GM18909 (cell line): ENCODE data around the gene TMIGD2.
"Not testable (repeated sequence)": the region's sequence is repeated elsewhere in the genome, so short reads cannot be mapped to it uniquely, and the experiment has no call there.

Source experiments
- ATAC-seq: cut with Tn5 transposase; IDR thresholded peaks from one replicate; pipeline ENCODE4 v1.9.1; 2021; ENCODE audit warnings: mild to moderate bottlenecking; ENCODE audit not compliant: unreplicated experiment, poor library complexity

TMIGD2 gene

DNA sequence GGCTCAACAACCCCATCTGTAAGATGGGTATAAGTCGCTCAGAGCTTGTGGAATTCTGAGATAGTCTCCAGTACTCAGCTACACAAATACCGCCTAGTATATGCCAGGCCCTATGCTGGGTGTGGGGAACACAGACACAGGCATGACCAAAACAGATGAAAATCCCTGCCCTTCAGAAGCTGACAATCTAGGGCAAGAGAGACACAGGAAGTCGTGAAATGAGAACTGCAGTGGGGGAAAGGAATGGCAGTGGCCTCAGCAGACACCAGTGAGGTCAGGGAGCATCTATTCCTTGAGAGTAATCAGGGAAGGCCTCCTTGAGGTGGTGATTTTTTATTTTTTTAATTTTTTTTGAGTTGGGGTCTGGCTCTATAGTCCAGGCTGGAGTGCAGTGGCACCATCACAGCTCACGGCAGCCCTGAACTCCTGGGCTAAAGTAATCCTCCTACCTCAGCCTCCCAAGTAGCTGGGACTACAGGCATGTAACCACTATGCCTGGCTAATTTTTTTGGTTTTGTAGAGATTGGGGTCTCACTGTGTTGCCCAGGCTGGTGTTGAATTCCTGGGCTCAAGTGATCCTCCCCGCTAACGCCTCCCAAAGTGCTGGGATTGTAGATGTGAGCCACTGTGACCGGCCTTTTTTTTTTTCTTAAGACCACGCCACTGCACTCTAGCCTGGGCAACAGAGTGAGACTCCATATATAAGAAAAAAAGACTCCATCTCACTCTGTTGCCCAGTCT is 3.2 kb downstream of the TMIGD2 start:
- ATAC-seq: no peak

DNA sequence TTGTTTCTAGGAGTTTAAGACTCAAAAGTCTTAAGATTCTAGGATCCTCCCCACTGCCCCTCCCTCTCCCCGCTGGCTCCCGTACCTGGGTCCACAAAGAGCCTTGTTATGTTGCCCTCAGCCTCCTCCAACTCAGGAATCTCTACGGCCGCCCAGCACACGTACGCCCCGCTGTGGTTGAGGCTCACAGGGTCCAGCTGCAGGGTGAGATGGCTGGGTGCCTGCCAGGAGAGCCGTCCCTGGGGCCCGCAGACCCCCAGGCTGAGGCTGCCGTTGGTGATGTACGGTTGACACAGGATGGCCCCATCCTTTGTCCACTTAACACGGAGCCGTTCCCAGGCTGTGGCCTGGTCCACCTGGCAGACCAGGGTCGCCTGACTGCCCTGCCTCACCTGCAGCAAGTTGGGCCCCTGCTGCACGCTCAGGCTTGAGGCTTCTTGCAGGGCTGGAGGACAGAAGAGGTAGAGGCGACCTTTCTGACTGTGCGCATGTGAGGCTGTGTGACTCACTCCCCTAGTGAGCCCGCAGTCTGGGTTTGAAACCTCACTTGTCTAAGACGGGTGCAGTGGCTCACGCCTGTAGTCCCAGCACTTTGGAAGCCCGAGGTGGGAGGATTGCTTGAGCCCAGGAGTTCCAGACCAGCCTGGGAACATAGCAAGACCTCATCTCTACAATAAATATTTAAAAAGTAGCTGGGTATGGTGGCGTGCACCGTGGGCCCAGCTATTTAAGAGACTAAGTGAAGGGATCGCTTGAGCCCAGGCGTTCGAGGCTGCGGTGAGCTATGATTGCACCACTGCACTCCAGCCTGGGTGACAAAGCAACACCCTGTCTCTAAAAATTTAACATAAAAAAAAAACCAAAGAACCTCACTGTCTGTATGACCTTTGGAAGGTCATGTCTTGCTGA is 4.0 kb downstream of the TMIGD2 start:
- no peak for ATAC-seq

DNA sequence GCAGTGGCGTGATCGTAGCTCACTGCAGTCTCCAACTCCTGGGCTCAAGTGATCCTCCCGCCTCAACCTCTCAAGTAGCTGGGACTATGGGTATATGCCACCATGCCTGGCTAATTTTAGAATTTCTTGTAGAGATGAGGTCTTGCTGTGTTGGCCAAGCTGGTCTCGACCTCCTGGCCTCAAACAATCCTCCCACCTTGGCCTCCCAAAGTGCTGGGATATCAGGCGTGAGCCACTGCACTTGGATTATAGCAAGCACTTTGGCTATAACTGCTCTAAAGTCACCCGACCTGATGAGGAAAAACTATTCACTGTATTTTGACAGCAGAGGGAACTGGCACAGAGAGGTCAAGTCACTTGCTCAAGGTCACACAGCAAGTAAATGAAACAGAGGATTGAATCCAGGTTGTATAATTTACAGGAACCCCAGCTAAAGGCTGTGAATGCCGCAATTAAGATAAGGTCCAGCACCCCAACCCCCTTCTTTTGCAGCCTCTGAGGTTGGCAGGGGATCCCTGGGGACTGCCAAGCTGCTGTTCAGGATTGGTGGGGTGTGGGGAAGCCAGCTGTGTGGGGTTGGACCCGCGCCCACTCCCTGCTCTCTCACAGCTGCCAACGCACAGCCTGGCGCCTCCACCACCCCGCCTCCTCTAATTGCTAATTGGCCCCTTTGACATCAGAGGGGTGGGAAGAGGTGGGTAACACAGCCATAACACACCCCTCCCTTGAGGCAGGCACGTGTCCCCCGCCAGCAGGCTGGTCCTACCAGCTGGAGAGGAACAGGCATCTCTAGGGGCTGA is 6.0 kb downstream of the TMIGD2 start:
- no peak for ATAC-seq

DNA sequence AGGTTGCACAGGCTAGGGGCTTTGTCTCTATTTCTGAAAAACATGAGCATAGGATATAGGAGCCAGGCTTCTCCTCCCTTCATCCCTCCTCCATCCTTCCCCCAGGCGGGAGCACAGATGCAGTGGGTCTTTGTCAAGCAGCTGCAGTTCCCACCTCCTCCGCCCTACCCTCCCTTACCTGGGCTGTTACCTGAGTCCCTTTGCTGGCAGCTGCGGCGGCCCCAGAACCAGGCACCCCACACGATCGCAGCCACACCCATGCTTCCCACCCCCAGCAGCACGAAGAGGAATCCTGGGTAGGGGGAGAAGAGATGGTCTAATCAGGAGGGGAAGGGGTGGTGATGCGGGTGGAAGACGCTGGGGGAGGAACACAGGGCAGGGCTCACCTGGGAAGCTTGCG is 7.8 kb downstream of the TMIGD2 start:
- ATAC-seq: no peak

DNA sequence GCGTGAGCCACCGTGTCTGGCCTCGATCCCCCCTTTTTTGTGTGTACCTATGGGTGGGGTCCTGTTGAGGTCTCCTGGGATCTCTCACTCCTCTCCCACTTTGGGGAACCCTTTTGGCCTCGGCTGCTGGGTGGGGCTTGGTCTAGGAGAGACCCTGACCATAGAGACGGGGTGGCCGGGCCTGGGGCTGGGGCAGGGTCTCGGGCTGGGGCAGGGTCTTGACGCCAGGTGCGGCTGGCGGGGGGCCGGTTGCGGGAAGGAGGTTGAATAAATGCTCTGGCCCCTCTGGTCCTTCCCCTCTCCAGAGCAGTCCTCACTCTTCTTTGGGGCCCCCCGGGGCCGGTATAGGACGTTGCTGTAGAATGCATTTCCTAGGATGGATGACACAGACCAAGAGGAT is 9.7 kb downstream of the TMIGD2 start:
- ATAC-seq: no peak

DNA sequence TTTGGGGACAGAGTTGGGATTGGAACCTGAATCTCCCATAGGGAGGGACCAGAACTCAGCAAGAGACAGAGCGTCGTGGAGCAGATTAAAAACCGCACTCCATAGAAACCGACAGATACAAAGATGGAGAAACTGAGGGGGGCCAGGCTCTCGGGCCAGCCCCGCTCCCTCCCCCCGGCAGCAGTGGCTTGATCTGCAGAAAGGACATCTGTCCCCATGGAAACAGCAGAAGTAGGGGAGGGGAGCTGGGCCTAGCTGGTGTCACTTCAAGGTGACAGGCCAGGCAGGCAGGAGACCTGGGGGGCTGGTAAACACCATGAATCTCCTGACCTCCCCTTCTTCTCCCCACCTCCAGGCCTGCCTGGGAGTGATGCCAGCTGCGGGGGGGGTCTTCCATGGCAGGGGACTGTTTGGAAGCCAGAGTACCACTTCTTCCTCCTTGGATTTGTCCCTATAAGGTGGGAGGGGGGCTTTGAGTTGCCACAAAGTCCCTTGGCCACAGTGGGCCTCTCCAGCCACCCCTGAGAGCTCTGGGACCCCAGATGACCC is 10.9 kb downstream of the TMIGD2 start:
- no peak for ATAC-seq

DNA sequence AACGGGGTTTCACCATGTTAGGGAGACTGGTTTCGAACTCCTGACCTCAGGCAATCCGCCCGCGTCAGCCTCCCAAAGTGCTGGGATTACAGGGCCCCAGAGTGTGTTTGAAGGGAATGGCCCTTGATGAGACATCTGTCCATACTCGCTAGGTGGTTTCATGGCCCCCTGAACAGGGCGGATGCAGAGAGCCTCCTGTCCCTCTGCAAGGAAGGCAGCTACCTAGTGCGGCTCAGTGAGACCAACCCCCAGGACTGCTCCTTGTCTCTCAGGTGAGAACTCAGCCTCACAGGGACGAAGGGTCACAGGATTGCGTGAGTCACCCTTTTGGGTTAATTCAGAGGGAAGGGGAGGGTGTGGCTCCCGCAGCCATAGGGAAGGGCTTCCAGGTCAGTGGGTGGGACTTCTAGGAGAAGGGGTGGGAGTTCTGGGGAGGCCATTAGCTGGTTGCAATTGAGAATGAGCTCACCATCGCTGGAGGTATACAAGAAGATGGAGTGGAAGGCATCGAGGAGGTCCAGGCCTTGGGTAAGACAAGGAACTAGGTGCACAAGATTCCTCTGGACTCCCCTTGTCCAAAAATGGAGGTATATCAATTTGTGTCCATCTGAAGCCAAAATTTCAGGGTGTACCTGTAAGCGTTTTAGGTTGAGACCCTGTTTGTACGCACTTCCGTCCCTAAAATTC is 14.0 kb downstream of the TMIGD2 start:
- no peak for ATAC-seq

DNA sequence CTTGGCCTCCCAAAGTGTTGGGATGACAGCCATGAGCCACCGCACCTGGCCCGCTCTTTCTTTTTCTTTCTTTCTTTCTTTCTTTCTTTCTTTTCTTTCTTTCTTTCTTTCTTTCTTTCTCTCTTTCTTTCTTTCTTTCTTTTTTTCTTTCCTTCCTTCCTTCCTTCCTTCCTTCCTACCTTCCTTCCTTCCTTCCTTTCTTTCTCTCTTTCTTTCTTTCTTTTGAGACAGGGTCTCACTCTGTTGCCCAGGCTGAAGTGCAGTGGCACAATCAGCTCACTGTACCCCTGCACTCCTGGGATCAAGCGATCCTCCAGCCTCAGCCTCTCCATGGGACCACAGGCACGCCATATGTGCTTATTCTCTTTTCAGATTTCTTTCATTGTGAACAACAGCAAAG is 16.0 kb downstream of the TMIGD2 start:
- not testable (repeated sequence) for ATAC-seq

DNA sequence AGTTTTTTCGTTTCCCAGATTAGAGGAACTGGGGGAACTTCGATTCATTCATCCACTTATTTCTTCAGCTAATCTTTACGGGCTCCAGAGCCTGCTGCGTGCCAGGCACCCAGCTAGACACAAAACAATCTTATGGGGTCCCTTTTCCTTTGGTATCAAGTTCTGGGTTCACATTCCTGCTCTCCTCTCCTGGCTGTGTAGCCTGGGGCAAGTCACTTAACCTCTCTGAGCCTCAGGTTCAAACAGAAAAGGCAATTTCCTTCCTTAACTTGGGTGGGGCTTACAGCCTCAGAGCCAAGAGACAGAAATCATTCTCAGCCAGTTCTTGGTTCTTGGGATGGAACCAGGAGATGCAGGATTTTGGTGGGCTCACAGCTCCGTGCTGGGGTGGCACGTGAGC is 17.2 kb downstream of the TMIGD2 start:
- no peak for ATAC-seq

DNA sequence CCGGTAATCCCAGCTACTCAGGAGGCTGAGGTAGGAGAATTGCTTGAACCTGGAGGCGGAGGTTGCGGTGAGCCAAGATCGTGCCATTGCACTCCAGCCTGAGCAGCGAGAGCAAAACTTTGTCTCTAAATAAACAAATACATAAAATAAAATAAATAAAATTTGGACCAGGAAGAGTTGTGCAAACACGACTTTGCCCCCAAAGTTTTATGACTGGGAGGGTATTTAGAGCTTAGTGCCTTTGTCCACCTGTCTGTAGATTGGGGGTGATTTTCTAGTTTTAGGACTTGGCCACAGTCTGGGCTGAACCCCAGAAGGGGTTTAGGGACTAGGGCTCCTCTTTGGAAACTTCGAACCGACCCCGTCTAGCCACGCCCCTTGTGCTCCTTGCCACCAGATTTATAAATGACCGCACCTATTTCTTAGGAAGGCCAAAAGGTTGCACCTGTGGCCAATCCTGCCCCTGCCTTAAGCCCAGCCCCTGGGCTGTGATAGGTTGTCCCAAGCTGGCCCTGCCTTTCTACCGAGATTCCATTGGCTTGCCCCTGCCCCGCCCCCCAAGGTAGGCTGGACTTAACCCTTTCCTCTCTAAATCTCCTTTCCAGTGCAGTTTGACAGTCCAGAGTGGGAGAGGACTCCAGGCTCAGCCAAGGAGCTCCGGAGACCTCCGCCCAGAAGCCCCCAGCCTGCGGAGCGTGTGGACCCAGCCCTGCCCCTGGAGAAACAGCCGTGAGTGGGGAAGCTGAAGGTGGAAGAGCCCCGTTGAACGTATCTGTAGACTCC is 17.8 kb downstream of the TMIGD2 start:
- ATAC-seq: no peak

DNA sequence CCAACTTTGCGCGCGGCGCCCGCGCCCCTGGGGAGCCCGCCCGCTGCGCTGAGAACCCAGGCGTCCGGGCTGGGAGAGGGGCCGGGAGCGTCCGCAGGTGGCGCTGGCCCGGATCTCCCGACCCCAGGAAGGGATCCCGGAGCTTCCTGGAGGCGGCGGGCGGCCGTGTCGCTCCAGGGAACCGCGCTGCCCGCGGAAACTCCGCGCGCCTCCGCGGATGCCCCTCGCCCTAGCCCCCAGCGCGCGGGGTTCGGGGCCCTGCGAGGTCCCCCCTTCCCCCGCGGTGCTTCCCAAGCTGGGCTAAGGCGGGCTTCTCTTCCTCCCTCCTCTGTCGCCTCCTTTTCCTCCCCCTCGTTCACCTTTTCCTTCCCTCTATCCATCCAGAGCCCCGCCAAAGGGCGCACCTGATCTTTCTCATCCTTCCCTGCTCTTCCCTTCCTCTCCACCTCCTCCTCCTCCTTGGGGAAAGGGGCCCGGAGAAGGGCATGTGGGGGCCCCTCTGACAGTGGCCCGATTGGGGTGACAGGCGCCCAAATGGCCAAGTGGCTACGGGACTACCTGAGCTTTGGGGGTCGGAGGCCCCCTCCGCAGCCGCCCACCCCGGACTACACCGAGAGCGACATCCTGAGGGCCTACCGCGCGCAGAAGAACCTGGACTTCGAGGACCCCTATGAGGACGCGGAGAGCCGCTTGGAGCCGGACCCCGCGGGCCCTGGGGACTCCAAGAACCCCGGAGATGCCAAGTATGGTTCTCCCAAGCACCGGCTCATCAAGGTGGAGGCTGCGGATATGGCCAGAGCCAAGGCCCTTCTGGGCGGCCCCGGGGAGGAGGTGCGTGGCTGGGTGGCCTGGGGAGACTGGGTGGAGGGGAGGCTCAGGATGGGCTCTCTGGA is 22.4 kb downstream of the TMIGD2 start:
- no peak for ATAC-seq

DNA sequence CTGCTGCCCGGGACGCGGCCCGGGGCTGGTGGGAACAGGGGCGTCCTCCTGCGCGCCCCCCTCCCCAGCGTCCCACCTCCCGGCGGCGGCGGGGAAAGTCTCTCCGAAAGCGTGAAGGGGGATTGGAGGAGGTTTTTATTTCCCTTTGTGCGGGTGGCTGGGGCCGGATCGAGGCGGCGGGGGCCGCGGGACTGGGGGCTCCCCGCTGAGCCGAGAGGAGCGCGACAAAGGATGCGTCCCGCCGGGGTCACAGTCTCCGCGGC is 23.0 kb downstream of the TMIGD2 start:
- no peak for ATAC-seq

DNA sequence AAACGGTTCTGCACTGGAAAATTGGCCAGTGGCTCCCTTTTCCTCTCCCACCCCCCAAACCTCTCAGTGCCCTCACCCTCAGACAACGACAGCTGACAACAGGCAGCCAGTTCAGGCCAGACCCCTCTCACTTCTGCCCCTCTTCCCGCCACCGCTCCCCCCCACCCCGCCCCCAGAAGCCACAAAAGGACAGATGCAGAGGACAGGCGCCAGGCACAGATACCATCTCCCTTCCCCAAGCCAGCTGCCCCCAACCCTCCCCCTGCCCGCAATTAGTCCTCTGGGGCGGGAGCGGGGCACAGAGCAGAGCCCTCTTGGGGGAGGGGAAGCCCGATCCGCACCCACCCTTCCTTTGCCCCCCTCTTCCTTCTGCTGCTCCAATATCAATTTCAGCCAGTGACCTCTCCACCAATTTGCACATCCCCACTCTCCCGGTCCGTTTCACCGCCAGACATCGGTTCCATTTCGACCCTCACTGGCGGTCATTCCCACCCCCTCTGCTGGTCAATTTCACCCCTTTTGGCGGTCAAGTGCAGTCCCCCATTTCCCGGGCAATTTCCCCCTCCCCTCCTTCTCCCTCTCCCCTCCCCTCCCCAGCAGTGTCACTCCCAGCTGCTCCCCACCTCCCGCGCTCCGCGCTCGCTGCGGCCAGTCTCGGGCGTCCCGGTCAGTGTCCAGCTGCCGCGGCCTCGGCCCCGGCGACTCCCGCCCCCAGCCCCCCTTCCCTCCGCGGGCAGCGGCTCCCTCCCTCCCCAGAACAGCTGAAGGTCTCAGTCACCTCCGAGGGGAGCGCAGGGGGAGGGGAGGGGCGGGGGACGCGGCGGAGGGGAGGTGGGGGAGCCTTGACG is 23.5 kb downstream of the TMIGD2 start, which contains the start of gene SHD:
SHD (plus strand) TSS at position 848 of the 848 bp plus-strand sequence. CDS start 798 bp downstream, outside the sequence.
- no peak for ATAC-seq

DNA sequence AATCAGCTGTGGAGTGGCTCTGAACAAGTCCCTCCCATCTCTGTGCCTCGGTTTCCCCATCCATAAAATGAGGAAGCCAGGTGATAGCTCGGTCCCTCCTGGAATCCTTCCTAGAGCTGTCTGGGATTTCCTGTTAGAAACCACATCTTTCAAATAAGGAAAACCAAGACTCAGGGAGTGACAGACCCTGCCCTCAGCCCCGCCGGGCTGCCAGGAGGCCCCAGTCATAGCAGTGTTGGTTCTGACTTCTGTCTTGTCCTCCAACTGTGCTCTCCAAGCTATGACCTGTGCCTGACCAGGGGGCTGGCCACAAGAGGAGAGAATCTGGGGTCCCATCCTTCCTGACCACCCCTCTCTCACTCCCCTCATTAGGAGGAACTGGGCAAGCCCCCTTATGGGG is 24.2 kb downstream of the TMIGD2 start:
- ATAC-seq: no peak

DNA sequence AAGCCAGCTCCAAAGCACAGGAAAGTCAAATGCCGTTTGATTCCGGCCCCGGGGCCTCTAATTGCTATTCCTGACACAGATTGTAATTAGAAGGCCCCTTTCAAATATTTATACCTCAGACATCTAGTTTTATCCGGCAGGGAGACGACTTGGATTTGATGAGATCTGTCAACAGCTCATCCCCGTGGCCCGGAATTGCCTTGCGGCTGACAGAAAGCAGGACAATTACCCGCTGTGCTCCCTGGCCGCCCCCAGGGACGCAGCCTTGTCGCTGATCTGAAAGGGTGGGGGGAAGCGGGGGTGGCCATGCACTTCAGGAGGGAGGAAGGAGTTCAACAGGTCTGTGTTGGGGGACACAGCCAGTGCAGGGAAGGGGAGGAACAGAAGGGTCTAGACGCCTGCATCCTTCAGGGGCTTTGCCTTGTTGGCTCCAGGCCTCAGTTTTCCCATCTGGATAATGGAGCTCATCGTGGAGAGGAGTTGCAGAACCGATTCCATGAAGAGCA is 24.9 kb downstream of the TMIGD2 start:
- no peak for ATAC-seq

DNA sequence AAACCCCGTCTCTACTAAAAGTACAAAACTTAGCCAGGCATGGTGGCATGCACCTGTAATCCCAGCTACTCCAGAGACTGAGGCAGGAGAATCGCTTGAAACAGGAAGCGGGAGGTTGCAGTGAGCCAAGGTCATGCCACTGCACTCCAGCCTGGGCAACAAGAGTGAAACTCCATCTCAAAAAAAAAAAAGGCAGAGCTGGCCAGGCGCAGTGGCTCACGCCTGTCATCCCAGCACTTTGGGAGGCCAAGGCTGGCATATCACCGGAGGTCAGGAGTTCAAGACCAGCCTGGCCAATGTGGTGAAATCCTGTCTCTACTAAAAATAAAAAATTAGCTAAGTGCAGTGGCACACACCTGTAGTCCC is 27.9 kb downstream of the TMIGD2 start:
- not testable (repeated sequence) for ATAC-seq

DNA sequence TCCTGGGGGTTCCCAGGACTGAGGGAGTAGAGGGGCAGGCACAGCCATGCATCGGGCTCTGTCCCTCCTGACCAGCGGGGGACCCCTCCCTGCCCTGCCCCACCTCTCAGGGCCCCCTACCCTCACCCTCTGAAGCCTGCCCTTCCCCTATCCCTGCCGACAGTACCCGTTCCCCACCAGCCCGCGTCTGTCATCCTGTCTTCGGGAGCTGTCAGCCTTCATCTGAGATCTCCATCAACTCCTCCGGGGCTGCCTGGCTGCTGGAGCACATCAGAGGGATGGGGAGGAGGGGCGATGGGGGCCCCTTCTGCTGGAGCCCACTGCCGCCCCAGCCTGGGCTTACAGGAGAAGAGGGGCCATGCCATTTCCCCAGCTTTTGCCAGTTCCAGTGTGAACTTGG is 29.3 kb downstream of the TMIGD2 start:
- ATAC-seq: no peak
